Measurements from ENCODE around the gene SLC27A4. TPM values are rescaled to one million over a fixed set of nuclear protein-coding genes. Genes with fewer than 3 reads are reported as not detected.
"Not testable (repeated sequence)": the region's sequence is repeated elsewhere in the genome, so short reads cannot be mapped to it uniquely, and the experiment has no call there.

Gene SLC27A4
- total and polyA plus RNA-seq, 4 donors: 23.1 to 56.8 (median 45.0) TPM

GRCh38 chr9:128323212-128323730 is 17.1 kb upstream of the SLC27A4 start:
- Histone ChIP-seq H3K9me3 (ENCODE audit: control insufficient read depth, insufficient read depth, low read length) (no peaks in the 10 kb centered on the region), H3K27ac (ENCODE audit: low read depth, low read length) (peak overlapping the region; percentile 95), H3K4me3 (ENCODE audit: low read depth, low read length) (peak overlapping the region; percentile 63), H3K36me3 (ENCODE audit: control insufficient read depth, insufficient read depth, low read length) (peaks cover 54% of the 10 kb centered on the region), H3K4me1 (ENCODE audit: control insufficient read depth, insufficient read depth, low read length) (peaks cover 18% of the 10 kb centered on the region), H3K27me3 (ENCODE audit: control insufficient read depth, insufficient read depth, low read length) (no peaks in the 10 kb centered on the region)
- no peak for DNase-seq (ENCODE audit: low read depth in 4 of 6, low spot score in 6 of 6)
- 4% methylated on average over 5 of the region's 16 CpGs for WGBS (ENCODE audit: insufficient coverage)

- no peak overlapping the region for H3K27ac ChIP-seq (ENCODE audit: low read depth, low read length)
- H3K9me3 ChIP-seq (ENCODE audit: control insufficient read depth, insufficient read depth, low read length): no peaks in the 10 kb centered on the region
- peaks cover 18% of the 10 kb centered on the region for H3K4me1 ChIP-seq (ENCODE audit: control insufficient read depth, insufficient read depth, low read length)
- H3K4me3 ChIP-seq (ENCODE audit: low read depth, low read length): peak overlapping the region; percentile 63
- no peak for DNase-seq (ENCODE audit: low read depth in 4 of 6, low spot score in 6 of 6)
- no peaks in the 10 kb centered on the region for H3K27me3 ChIP-seq (ENCODE audit: control insufficient read depth, insufficient read depth, low read length)
- peaks cover 58% of the 10 kb centered on the region for H3K36me3 ChIP-seq (ENCODE audit: control insufficient read depth, insufficient read depth, low read length)
- 100% methylated on average over 1 of the region's 12 CpGs for WGBS (ENCODE audit: insufficient coverage)
Measured at GRCh38 chr9:128323791-128324190, 16.5 kb upstream of the SLC27A4 start.

- Histone ChIP-seq H3K27me3 (ENCODE audit: control insufficient read depth, insufficient read depth, low read length) (no peaks in the 10 kb centered on the region), H3K36me3 (ENCODE audit: control insufficient read depth, insufficient read depth, low read length) (peaks cover 59% of the 10 kb centered on the region), H3K9me3 (ENCODE audit: control insufficient read depth, insufficient read depth, low read length) (no peaks in the 10 kb centered on the region), H3K4me1 (ENCODE audit: control insufficient read depth, insufficient read depth, low read length) (peaks cover 18% of the 10 kb centered on the region), H3K4me3 (ENCODE audit: low read depth, low read length) (no peak overlapping the region), H3K27ac (ENCODE audit: low read depth, low read length) (no peak overlapping the region)
- DNase-seq (ENCODE audit: low read depth in 4 of 6, low spot score in 6 of 6): no peak
- WGBS (ENCODE audit: insufficient coverage): no CpG with 5 or more reads among the region's 1 CpG
Measured at GRCh38 chr9:128324401-128324800, 15.9 kb upstream of the SLC27A4 start.

GRCh38 chr9:128325629-128326028 is 14.7 kb upstream of the SLC27A4 start:
- Histone ChIP-seq H3K4me3 (ENCODE audit: low read depth, low read length) (no peak overlapping the region), H3K27me3 (ENCODE audit: control insufficient read depth, insufficient read depth, low read length) (no peaks in the 10 kb centered on the region), H3K36me3 (ENCODE audit: control insufficient read depth, insufficient read depth, low read length) (peaks cover 50% of the 10 kb centered on the region), H3K27ac (ENCODE audit: low read depth, low read length) (no peak overlapping the region), H3K4me1 (ENCODE audit: control insufficient read depth, insufficient read depth, low read length) (peaks cover 18% of the 10 kb centered on the region), H3K9me3 (ENCODE audit: control insufficient read depth, insufficient read depth, low read length) (no peaks in the 10 kb centered on the region)
- WGBS (ENCODE audit: insufficient coverage): 95% methylated on average over 13 of the region's 13 CpGs
- no peak for DNase-seq (ENCODE audit: low read depth in 4 of 6, low spot score in 6 of 6)

GRCh38 chr9:128333451-128333869 is 6.9 kb upstream of the SLC27A4 start:
- Histone ChIP-seq H3K36me3 (ENCODE audit: control insufficient read depth, insufficient read depth, low read length) (peaks cover 54% of the 10 kb centered on the region), H3K9me3 (ENCODE audit: control insufficient read depth, insufficient read depth, low read length) (no peaks in the 10 kb centered on the region), H3K4me1 (ENCODE audit: control insufficient read depth, insufficient read depth, low read length) (no peaks in the 10 kb centered on the region), H3K27ac (ENCODE audit: low read depth, low read length) (no peak overlapping the region), H3K4me3 (ENCODE audit: low read depth, low read length) (no peak overlapping the region), H3K27me3 (ENCODE audit: control insufficient read depth, insufficient read depth, low read length) (no peaks in the 10 kb centered on the region)
- no peak for DNase-seq (ENCODE audit: low read depth in 4 of 6, low spot score in 6 of 6)
- WGBS (ENCODE audit: insufficient coverage): 84% methylated on average over 11 of the region's 11 CpGs

GRCh38 chr9:128335161-128335560 is 5.2 kb upstream of the SLC27A4 start:
- H3K36me3 ChIP-seq (ENCODE audit: control insufficient read depth, insufficient read depth, low read length): peaks cover 48% of the 10 kb centered on the region
- no peak for DNase-seq (ENCODE audit: low read depth in 4 of 6, low spot score in 6 of 6)
- WGBS (ENCODE audit: insufficient coverage): 67% methylated on average over 1 of the region's 7 CpGs

GRCh38 chr9:128335914-128336313 is 4.4 kb upstream of the SLC27A4 start:
- Histone ChIP-seq H3K36me3 (ENCODE audit: control insufficient read depth, insufficient read depth, low read length) (peaks cover 43% of the 10 kb centered on the region), H3K27me3 (ENCODE audit: control insufficient read depth, insufficient read depth, low read length) (no peaks in the 10 kb centered on the region), H3K4me3 (ENCODE audit: low read depth, low read length) (no peak overlapping the region), H3K9me3 (ENCODE audit: control insufficient read depth, insufficient read depth, low read length) (no peaks in the 10 kb centered on the region), H3K27ac (ENCODE audit: low read depth, low read length) (no peak overlapping the region), H3K4me1 (ENCODE audit: control insufficient read depth, insufficient read depth, low read length) (peaks cover 5% of the 10 kb centered on the region)
- 82% methylated on average over 2 of the region's 2 CpGs for WGBS (ENCODE audit: insufficient coverage)
- no peak for DNase-seq (ENCODE audit: low read depth in 4 of 6, low spot score in 6 of 6)

More at GRCh38 chr9:128335161-128335560, 5.2 kb upstream of the SLC27A4 start:
- H3K9me3 ChIP-seq (ENCODE audit: control insufficient read depth, insufficient read depth, low read length): no peaks in the 10 kb centered on the region
- peaks cover 3% of the 10 kb centered on the region for H3K4me1 ChIP-seq (ENCODE audit: control insufficient read depth, insufficient read depth, low read length)
- no peak overlapping the region for H3K27ac ChIP-seq (ENCODE audit: low read depth, low read length)
- no peaks in the 10 kb centered on the region for H3K27me3 ChIP-seq (ENCODE audit: control insufficient read depth, insufficient read depth, low read length)
- H3K4me3 ChIP-seq (ENCODE audit: low read depth, low read length): no peak overlapping the region

- Histone ChIP-seq H3K27me3 (ENCODE audit: control insufficient read depth, insufficient read depth, low read length) (no peaks in the 10 kb centered on the region), H3K9me3 (ENCODE audit: control insufficient read depth, insufficient read depth, low read length) (no peaks in the 10 kb centered on the region), H3K4me3 (ENCODE audit: low read depth, low read length) (no peak overlapping the region), H3K36me3 (ENCODE audit: control insufficient read depth, insufficient read depth, low read length) (peaks cover 28% of the 10 kb centered on the region), H3K4me1 (ENCODE audit: control insufficient read depth, insufficient read depth, low read length) (peaks cover 13% of the 10 kb centered on the region), H3K27ac (ENCODE audit: low read depth, low read length) (no peak overlapping the region)
- no peak for DNase-seq (ENCODE audit: low read depth in 4 of 6, low spot score in 6 of 6)
- 85% methylated on average over 3 of the region's 7 CpGs for WGBS (ENCODE audit: insufficient coverage)
Measured at GRCh38 chr9:128337936-128338335, 2.4 kb upstream of the SLC27A4 start.

GRCh38 chr9:128338852-128339614 is 1.3 kb upstream of the SLC27A4 start:
- not testable (repeated sequence) for H3K27ac ChIP-seq (ENCODE audit: low read depth, low read length); H3K4me3 ChIP-seq (ENCODE audit: low read depth, low read length); H3K9me3 ChIP-seq (ENCODE audit: control insufficient read depth, insufficient read depth, low read length); DNase-seq (ENCODE audit: low read depth in 4 of 6, low spot score in 6 of 6); H3K27me3 ChIP-seq (ENCODE audit: control insufficient read depth, insufficient read depth, low read length)
- WGBS (ENCODE audit: insufficient coverage): 91% methylated on average over 4 of the region's 15 CpGs
- H3K4me1 ChIP-seq (ENCODE audit: control insufficient read depth, insufficient read depth, low read length): peaks cover 13% of the 10 kb centered on the region
- peaks cover 28% of the 10 kb centered on the region for H3K36me3 ChIP-seq (ENCODE audit: control insufficient read depth, insufficient read depth, low read length)

Data from spinal cord (tissue), 10 donors.